ENCODE measurements around the gene CPED1. TPM values are rescaled to one million over a fixed set of nuclear protein-coding genes. Genes with fewer than 3 reads are reported as not detected.

Gene CPED1
- total RNA-seq, 1 donor: 95.9 TPM

- TF ChIP-seq CTCF (IDR thresholded peaks at IDR 0.05; ENCODE audit: insufficient read depth, low read depth, low read length): no peak
- no peak for DNase-seq (ENCODE audit: low read depth)
- H3K4me3 ChIP-seq (ENCODE audit: low read depth, low read length): no peak overlapping the region
Measured at GRCh38 chr7:121172484-121172883, 184.0 kb downstream of the CPED1 start.

- TF ChIP-seq CTCF (IDR thresholded peaks at IDR 0.05; ENCODE audit: insufficient read depth, low read depth, low read length): no peak
- no peak overlapping the region for H3K4me3 ChIP-seq (ENCODE audit: low read depth, low read length)
Measured at GRCh38 chr7:121175826-121176225, 187.3 kb downstream of the CPED1 start.

GRCh38 chr7:121178452-121178851 is 189.9 kb downstream of the CPED1 start:
- no peak for TF ChIP-seq CTCF (IDR thresholded peaks at IDR 0.05; ENCODE audit: insufficient read depth, low read depth, low read length)
- DNase-seq (ENCODE audit: low read depth): no peak
- H3K4me3 ChIP-seq (ENCODE audit: low read depth, low read length): no peak overlapping the region

More at GRCh38 chr7:121175826-121176225, 187.3 kb downstream of the CPED1 start:
- DNase-seq (ENCODE audit: low read depth): no peak

GRCh38 chr7:121178869-121179497 is 190.5 kb downstream of the CPED1 start:
- H3K4me3 ChIP-seq (ENCODE audit: low read depth, low read length): no peak overlapping the region
- no peak for TF ChIP-seq CTCF (IDR thresholded peaks at IDR 0.05; ENCODE audit: insufficient read depth, low read depth, low read length)
- no peak for DNase-seq (ENCODE audit: low read depth)

GRCh38 chr7:121180436-121181063 is 192.0 kb downstream of the CPED1 start:
- H3K4me3 ChIP-seq (ENCODE audit: low read depth, low read length): no peak overlapping the region
- no peak for DNase-seq (ENCODE audit: low read depth)
- no peak for TF ChIP-seq CTCF (IDR thresholded peaks at IDR 0.05; ENCODE audit: insufficient read depth, low read depth, low read length)

- no peak for TF ChIP-seq CTCF (IDR thresholded peaks at IDR 0.05; ENCODE audit: insufficient read depth, low read depth, low read length)
- H3K4me3 ChIP-seq (ENCODE audit: low read depth, low read length): no peak overlapping the region
- DNase-seq (ENCODE audit: low read depth): no peak
Measured at GRCh38 chr7:121181357-121181756, 192.8 kb downstream of the CPED1 start.

All from fibroblast of villous mesenchyme (primary cell).